Measurements from ENCODE around the gene MAPRE2.

MAPRE2 gene

DNA sequence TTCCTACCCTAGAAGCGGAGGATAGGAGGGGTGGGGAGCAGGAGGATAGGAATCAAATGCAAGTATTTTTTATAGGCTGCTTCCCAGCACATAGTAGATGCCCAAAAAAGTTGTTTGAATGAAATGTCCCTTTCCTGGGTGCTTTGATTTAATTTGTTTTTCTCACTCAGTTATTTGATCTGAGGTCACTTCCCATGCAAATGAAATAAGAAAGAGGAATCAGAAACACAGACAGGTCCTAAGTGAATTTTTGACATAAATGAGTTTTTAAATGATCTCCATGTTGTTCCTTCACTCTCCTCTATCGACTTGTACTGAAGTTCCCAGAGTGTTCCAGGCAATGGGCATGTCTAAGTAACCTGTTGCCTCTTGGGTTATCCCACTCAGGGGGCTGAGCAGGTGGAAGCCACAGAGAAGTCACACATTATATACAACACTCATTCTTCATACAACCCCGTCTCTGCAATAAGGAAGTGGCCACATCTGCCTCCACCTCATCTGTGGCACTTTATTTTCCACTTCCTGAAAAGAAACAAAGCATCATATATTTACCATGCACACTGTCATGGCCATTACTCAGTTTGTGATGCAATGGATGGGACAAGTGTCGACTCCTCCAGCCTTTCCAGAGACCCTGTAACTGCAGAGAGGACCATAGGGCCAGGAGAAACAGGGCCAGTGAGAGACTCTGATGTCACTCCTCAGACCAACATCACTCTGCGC is 117.7 kb downstream of the MAPRE2 start:
- H3K27ac ChIP-seq, result no peak overlapping the region

DNA sequence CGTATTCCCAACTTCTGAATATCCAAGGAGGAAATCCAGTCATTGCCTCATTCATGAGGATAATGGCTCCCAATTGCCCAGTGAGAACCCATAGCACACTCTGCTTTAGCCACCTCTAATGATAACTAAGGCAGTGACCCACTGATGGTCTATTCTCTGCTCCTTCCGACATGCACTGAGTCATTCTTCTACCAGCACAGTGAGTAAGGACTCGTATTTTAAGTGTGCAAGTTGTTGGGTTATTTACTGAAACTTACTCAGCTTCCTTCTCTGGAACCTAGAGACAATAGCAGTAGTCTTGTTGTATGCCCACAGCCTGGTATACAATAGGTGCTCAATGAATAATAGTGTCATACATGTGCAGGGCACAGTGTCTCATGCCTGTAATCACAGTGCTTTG is 118.6 kb downstream of the MAPRE2 start:
- no peak overlapping the region for H3K27ac ChIP-seq

More for the DNA sequence above, 117.7 kb downstream of the MAPRE2 start:
- TF ChIP-seq, protein P1, sequence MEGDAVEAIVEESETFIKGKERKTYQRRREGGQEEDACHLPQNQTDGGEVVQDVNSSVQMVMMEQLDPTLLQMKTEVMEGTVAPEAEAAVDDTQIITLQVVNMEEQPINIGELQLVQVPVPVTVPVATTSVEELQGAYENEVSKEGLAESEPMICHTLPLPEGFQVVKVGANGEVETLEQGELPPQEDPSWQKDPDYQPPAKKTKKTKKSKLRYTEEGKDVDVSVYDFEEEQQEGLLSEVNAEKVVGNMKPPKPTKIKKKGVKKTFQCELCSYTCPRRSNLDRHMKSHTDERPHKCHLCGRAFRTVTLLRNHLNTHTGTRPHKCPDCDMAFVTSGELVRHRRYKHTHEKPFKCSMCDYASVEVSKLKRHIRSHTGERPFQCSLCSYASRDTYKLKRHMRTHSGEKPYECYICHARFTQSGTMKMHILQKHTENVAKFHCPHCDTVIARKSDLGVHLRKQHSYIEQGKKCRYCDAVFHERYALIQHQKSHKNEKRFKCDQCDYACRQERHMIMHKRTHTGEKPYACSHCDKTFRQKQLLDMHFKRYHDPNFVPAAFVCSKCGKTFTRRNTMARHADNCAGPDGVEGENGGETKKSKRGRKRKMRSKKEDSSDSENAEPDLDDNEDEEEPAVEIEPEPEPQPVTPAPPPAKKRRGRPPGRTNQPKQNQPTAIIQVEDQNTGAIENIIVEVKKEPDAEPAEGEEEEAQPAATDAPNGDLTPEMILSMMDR (conservative IDR thresholded peaks at IDR 0.05), result no peak

DNA sequence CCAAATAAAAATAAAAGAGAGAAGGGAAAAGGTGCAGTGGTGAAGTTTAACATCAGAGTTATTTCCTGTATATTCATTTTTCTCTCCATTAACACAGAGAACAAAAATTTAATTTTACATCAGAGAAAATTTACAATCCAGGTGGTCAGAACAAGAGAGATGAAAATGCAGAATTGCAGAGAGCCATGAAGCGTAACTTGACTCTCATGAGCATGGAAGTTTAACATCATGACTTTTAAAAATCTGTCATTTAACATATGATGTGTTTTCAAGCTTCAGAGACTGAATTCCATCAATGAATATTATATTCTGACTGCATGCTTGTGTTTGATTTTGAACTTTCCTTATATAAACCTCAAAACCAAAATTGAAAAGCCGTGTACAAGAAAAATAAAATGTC is 120.3 kb downstream of the MAPRE2 start:
- TF ChIP-seq, protein P1 (conservative IDR thresholded peaks at IDR 0.05), result no peak
- H3K27ac ChIP-seq, result no peak overlapping the region

More for the DNA sequence above, 118.6 kb downstream of the MAPRE2 start:
- TF ChIP-seq, protein P1 (conservative IDR thresholded peaks at IDR 0.05), result no peak

DNA sequence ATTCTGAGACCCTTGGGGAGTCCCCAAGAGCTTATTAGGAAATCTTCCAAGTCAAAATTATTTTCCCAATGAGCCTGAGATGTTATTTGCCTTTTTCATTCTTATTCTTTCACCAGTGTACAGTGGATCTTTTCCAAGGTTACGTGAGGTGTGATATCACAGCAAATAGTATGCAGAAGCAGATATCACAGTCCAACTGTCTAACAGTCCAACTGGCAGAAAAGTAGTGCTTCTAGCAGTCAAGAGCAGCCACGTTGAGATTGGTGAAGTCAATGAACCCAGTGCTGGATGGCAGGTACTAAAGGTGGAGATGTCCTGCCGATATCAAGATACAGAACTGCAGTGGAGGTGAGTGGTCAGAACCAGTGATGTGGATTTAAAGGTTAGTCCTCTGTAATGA is 120.7 kb downstream of the MAPRE2 start:
- TF ChIP-seq, protein P1 (conservative IDR thresholded peaks at IDR 0.05), result no peak
- no peak overlapping the region for H3K27ac ChIP-seq

DNA sequence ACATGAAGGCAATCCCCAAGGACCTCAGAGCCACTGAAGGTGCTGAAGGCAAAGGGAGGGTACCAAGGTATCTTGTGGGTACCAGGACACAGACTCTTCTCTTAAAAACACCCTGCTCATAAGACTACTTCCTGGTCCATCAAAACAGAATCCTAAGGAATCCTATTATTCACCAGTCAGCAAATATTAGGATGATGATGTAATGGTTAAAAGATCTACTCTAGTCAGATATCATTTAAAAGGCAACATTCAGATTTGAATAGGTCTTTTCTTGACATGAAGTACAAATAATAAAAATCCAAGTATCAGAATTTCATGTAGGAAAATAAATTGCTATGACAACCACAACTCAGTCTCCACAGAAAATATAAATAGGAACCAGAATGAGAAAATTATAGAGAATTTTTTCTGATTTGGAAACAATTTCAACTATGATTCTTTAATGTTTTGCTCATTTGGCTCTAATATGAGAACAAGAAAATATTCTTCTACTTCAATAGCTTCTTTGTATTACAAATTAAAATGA is 121.9 kb downstream of the MAPRE2 start:
- H3K27ac ChIP-seq, result no peak overlapping the region
- TF ChIP-seq, protein P1 (conservative IDR thresholded peaks at IDR 0.05), result no peak

DNA sequence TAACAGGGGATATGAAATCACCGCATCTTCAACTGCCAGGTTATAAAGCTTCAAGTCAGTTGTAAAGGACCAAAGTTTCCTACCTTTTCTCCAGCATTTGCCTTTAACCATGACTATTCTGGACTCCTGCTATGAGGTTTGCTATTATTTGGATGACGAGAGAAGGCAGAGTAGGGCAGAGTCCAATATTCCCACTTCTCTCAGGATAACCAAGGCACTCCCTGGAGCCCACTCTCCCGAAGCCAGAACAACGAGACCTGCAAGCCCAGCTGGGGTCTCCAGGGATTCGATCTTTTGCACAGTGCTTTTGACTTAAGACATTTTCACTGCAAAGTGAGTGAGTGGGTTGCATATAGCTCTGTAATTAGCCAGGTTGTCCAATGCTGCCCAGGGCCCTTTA is 122.5 kb downstream of the MAPRE2 start:
- TF ChIP-seq, protein P1 (conservative IDR thresholded peaks at IDR 0.05), result no peak
- H3K27ac ChIP-seq, result no peak overlapping the region

DNA sequence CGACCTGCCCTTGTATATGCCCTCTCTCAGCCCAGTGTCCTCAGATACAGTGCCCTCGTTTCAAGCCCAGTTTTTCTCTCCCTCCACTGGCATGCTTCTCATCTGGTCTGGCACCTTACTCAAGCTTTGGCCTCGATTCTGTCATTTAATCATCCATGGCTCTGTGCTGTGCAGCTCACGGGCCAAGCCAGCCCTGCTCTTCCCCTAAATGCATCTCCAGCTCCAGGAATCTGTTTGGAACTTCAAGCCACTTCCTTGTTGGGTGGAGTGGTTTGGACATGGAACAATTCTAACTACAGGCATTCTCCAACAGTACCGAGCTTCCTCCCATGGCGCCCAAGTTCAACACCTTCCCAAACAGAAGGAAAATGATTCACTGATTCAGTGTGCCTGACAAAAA is 122.9 kb downstream of the MAPRE2 start:
- H3K27ac ChIP-seq, result no peak overlapping the region
- TF ChIP-seq, protein P1 (conservative IDR thresholded peaks at IDR 0.05), result no peak
